ENCODE results near the gene DMWD.

GRCh38 chr19:45826934-45827333 is 34.3 kb upstream of the DMWD start:
- TF ChIP-seq POLR2A (IDR thresholded peaks at IDR 0.05; ENCODE audit: low read depth, low read length) = no peak
- TF ChIP-seq TAF1 (IDR thresholded peaks at IDR 0.05; ENCODE audit: borderline replicate concordance, low read depth, low read length) = no peak
- no peak for TF ChIP-seq POLR2AphosphoS5 (IDR thresholded peaks at IDR 0.05; ENCODE audit: low read depth, low read length)

All from GM12892 (cell line).